GM21526 (cell line): Measurements from ENCODE around the gene CFDP1.
"Not testable (repeated sequence)": the region's sequence is repeated elsewhere in the genome, so short reads cannot be mapped to it uniquely, and the experiment has no call there.

Experiments used
- ATAC-seq: cut with Tn5 transposase; IDR thresholded peaks from one replicate; pipeline ENCODE4 v1.9.1; 2021; ENCODE audit warnings: moderate library complexity; ENCODE audit not compliant: unreplicated experiment, low FRiP score

The CFDP1 gene

GRCh38 chr16:75272097-75272551, 161.2 kb downstream of the CFDP1 start:
- no peak for ATAC-seq

GRCh38 chr16:75271441-75272096, 161.7 kb downstream of the CFDP1 start:
- no peak for ATAC-seq

- not testable (repeated sequence) for ATAC-seq
These were observed 163.9 kb downstream of the CFDP1 start for GRCh38 chr16:75269358-75269757.

- no peak for ATAC-seq
These were observed 165.6 kb downstream of the CFDP1 start for GRCh38 chr16:75267631-75268264.

- no peak for ATAC-seq
These were observed 166.3 kb downstream of the CFDP1 start for GRCh38 chr16:75266738-75267630.

- peak; percentile 60 for ATAC-seq
These were observed 167.2 kb downstream of the CFDP1 start for GRCh38 chr16:75265911-75266701.

GRCh38 chr16:75264999-75265910, 168.0 kb downstream of the CFDP1 start:
- ATAC-seq, result peak; percentile 22

- no peak for ATAC-seq
These were observed 168.8 kb downstream of the CFDP1 start for GRCh38 chr16:75264457-75264998.

GRCh38 chr16:75263963-75264445, 169.3 kb downstream of the CFDP1 start:
- no peak for ATAC-seq

GRCh38 chr16:75263291-75263962, 169.9 kb downstream of the CFDP1 start:
- no peak for ATAC-seq

GRCh38 chr16:75262800-75263127, 170.5 kb downstream of the CFDP1 start:
- no peak for ATAC-seq

- no peak for ATAC-seq
These were observed 171.1 kb downstream of the CFDP1 start for GRCh38 chr16:75262104-75262799.

GRCh38 chr16:75261590-75262078, 171.7 kb downstream of the CFDP1 start:
- no peak for ATAC-seq

GRCh38 chr16:75260851-75261589, 172.3 kb downstream of the CFDP1 start:
- no peak for ATAC-seq

GRCh38 chr16:75258807-75259141, 174.5 kb downstream of the CFDP1 start:
- ATAC-seq, result no peak

- ATAC-seq, result no peak
These were observed 175.2 kb downstream of the CFDP1 start for GRCh38 chr16:75257886-75258806.
